Activated CD4-positive, alpha-beta T cell treated with anti-CD3 and anti-CD28 coated beads, Interleukin-2, amount 50 U/mL, for 16 hours (primary cell): ENCODE data around the gene ZNF436.

ENCODE experiments used
- DNase-seq: peaks from one replicate; pipeline ENCODE4 v3.0.0-alpha.2; 2020

Gene ZNF436

DNA sequence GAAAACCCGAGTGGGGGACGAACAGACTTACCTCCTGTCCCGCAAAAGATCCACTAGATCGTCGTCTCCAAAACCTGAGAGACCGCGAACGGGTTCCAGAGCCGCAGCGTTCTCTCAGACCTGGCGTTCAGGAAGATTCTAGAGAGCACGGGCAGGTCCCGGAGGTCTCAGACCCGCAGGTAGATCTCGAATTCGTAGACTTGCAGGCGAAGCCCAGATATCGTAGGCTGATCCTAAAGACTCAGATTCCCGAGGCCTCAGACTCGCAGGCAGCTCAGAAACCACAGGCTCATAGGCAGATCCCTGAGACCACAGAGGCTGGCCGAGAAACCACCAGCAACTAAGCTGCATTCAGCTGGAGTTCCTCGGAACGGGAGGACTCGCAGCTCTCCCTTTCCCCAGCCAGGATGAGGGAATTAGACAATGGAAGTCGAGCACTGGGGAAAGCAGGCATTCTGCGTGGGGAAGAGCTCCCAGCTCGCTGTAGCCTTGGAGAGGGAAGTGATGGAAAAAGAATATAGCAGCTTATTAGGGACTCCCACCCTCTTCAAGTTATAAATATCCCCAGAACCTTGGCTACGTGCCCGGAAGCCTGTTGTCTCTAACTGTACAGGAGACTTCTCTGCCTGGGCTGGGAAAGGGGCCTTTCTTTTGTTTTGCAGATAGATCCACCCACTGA lies at the start of gene ZNF436:
Gene ZNF436, minus strand, starts transcription at position 502 of the 679 bp plus-strand sequence. CDS start 1,831 bp downstream, outside the sequence.
- peak; percentile 2 for DNase-seq

- no peak for DNase-seq
Measured at GRCh38 chr1:23419180-23419579, 49.5 kb upstream of the ZNF436 start.

- DNase-seq = no peak
Measured at GRCh38 chr1:23417570-23417969, 47.9 kb upstream of the ZNF436 start.

DNA sequence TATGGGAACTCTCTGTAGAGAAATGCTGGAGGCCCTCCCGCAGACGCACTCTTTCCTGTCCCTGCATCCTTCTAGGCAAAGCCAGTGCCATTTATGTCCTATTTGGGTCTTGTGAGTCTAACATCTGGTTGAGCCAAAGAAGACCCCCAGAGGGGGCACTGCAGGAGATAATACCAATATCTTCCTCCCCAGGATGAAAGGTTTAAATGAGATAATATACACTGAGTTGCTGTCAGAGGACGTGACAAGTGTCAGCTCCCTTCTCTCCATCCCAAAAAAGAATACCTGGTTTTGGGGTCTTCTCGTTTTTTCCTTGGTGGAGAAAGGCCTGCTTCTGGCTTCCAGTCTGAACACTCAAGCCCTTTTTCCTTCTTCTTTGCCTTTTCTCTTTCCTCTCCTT lies 47.3 kb upstream of the ZNF436 start:
- no peak for DNase-seq

DNA sequence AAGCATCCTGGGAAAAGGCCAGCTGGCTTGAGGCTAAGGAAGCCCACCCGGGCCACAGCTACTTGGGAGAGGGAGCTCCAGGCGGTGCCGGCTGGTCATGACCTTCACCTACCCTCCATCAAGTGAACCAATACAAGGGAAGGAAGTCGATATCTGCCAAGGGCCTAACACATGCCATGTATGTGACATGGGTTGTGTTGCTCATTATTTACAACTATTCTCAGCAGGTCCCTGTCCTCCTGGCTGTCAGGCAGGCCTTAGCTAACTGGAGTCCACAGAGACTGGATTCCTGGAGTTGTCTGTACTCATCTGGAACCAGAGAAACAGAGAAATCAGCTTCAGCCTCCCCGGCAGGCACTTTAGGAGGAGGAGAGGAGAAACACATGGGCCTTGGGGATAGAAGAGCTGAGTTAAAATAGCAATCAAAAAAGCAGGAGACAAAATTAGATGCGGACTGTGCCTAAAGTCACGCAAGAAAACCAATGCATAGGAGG lies 39.2 kb upstream of the ZNF436 start:
- DNase-seq = no peak

DNA sequence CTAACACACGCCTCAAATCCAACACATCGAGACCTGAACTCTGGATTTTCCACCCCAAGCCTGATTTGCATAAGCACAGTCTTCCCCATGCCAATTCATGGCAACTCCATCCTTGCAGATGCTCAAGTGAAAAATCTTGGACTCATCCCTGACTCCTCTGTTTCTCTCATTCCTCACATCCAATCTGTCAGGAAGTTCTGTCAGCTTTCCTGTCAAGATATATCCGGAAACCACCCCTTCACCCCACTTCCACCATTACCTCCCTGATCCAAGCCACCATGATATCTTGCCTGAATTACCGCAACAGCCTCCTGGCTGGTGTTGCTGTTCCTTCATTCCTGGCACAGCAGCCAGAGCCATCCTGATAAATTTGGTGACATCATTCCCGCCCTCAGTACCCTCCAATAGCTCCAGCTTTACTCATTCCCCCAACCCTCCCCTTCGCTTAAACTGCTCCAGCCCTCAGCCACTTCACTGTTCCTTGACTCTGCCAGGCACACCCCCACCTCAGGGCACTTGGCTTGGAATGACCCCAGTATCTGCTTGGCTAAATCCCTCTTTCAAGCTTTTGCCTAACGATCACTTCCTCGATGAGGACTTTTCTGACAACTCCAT lies 37.5 kb upstream of the ZNF436 start:
- no peak for DNase-seq

- no peak for DNase-seq
Measured at GRCh38 chr1:23405946-23406345, 36.3 kb upstream of the ZNF436 start.

DNA sequence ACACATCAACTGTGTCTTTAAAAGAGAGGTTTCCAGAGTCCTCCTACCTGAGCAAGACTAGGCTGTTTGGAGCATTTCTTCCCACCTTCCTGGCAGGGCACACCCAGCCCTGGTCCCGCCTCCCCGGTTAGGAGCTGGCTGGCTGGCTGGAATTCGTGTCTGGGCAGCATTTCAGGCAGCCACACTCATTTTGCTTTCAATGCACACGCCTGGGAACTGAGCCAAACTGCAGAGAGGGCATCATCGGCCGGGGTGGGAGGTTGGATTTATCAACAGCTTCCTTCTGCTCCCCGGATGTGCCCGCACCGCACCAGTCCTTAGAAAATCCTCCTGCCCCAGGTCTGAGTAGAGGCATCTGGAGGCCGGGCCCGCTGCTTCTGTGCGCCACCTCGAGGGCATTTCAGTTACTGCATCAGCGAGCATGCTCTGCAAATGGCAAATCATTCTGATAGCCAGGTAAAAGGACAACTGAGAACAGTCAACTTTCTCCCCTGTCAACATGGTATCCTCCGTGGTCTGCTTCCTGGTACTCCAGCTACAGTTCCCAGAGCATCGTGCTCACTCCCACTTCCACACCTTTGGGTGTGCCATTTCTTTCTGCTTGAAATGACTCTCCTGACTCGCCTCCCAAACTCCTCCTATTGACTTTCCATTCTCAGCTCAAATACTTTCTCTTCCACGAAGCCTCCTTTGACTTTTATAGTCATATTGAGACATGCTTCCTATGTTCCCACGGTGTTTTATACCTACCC lies 34.3 kb upstream of the ZNF436 start:
- DNase-seq = peak; percentile 87

DNA sequence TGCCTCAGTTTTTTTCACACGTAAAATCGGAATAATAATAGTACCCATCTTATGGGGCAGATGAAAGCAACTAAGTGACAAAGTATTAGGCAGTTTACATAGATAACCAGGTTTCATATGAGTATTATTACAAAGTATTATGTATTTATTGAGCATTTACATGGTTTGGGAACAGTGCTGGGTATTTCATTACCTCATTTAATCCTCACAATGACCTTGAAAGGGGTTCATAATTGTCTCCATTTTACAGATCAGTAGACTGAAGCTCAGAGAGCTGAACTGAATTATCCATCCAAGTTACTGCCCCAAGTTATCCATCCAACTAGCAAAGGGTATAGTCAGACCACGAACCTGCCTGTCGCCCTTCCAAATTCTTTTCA lies 33.7 kb upstream of the ZNF436 start:
- DNase-seq = no peak

DNA sequence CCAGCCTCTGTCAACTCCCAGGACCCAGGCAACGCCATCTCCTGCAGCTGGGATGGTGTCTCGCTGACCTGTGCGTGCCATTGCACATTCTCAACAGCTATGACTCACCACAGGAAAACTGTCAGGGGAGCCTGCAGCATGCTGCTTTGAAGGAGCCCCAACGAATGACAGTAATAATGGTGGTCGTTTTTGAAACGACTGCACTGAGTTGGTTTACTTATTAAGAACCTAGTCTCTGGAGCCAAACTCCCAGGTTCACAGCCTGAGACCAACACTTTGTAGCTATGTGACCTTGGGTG lies 33.4 kb upstream of the ZNF436 start:
- DNase-seq = peak; percentile 9

GRCh38 chr1:23402286-23403037 lies 32.8 kb upstream of the ZNF436 start:
- no peak for DNase-seq

DNA sequence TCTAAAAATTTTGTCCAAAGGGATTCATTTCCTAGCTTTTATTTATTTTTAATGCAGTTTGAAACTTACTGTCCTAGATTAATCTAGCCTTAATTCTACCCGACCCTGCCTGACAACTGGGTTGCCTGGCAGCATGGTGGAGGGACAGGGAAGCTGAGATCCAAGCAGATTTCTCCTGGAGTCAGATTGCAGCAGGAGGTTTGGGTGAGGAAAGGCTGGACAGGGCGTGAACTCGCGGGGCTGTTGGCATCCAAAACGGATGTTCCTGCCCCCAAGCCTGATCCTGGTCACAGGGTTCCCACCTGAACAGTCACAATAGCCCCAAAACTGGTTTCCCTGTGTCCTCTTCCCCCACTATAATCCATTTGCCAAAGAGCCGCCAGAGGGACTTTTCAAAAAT lies 31.7 kb upstream of the ZNF436 start:
- no peak for DNase-seq

DNA sequence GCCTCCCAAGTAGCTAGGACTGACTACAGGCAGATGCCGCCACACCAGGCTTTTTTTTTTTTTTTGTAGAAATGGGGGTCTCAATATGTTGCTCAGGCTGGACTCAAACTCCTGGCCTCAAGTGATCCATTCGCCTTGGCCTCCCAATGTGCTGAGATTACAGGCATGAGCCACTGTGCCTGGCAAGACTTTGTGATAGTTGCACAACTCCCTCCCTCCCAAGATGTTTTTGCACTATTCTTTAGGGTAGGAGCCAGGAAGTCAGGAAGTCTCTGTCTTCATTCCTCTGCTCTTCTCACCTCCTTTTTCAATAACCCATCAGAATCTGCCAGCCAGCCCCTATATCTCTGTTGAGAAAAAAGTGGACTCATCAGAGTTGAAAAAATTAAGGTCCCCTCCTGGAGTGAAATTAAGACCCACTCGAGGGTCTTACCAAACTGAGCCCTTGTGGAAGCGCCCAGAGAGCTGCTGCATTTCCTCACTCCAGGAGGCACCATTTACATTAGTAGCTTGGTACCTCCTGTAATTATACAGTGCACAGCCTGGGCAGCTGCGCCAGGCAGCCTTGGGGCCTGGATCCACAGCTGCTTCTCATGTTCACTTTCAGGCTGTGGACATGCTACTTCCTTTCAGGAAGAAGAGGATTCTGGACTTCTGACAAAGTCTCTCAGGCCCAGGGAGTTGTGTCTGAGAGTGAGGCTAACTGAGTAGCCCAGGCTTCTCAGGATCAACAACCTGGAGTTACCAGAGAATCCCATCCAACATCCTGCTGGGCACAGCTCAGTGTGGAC lies 30.9 kb upstream of the ZNF436 start:
- DNase-seq = no peak

DNA sequence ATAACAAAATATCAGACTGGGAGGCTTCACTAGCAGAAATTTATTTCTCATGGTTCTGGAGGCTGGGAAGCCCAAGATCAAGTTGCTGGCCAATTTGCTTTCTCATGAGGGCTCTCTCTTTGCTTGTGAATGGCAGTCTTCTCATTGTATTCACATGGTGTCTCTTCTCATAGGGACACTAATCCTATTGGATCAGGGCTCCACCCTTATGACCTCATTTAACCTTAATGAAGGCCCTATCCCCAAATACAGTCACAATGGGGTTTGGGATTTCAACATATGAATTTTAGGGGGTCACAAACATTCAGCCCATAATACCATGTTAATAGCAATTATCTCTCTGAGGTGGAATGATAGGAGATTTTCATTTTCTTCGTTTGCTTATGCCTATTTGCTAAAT lies 29.6 kb upstream of the ZNF436 start:
- DNase-seq = no peak

DNA sequence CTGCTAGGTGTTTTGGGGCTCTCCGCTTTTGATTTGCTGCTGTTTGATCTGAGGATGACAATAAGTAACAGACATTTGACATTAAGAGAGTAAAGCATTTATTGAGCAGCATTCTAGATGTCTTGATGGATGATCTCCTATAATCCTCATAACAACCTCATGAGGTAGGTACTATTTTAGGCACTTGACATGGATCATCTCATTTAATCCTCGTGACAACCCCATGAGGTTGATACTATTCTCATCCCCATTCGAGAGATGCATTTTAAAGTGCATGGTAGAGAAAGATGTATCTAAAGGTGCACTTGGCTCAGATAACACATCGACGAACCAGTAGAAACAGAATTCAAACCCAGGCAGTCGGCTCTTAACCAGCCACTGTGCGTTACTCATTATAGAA lies 28.3 kb upstream of the ZNF436 start:
- DNase-seq = no peak

DNA sequence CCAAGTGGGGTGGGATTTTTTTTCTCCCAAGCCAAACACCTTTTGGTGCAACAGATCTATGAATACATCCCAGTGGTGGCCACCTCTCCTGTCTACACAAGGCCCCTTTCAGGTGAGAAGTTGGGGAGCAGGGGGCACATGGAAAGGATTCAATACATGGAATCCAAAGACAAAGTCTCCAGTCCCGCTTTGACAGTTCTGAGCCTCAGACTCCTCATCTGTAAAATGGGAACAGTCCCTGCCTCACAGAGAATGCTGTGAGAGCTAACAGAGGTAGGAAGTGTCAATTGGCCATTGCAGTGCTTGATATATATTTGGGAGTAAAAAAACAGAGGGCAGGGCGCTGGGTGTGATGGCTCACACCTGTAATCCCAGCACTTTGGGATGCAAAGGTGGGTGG lies 26.7 kb upstream of the ZNF436 start:
- DNase-seq = no peak

DNA sequence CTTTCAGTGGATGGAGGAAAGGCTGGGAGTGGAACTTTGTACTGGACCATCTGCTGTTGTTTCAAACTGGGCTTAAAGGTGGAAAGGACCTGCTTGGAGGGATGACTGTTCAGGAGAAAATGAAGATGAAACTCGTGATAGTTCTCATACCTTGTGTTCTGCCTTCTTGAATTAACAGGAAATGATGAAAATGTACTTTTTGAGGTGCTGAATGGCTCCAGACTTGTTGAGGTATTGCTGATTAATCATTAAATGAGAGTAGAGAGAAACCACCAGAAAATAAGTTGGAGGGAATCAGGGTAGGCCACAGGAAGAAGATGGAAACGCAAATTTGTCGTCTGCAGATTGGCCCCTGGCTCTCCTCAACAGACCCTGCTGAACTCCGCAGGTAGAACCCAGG lies 26.2 kb upstream of the ZNF436 start:
- DNase-seq = no peak

GRCh38 chr1:23395154-23395724 lies 25.6 kb upstream of the ZNF436 start:
- DNase-seq = no peak

GRCh38 chr1:23394684-23395083 lies 25.0 kb upstream of the ZNF436 start:
- DNase-seq = no peak

DNA sequence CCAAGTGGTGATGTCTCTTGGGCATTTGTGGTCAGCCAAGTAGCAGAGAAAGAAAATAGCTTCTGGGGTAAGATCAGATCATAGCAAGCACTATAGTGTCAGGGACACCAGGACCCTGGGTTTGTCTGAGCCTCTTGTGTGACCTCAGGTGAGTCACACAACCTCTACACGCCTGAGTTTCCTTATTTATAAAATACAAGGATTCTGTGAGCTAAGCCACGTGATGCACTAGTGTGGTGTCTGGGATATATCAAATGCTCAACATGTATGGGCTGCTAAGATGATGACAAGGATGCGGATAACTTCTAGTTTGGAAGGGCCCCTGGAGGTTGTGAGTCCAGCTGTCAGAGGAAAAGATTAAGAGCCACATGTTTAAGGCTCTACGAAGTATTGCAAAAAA lies 24.5 kb upstream of the ZNF436 start:
- no peak for DNase-seq

DNA sequence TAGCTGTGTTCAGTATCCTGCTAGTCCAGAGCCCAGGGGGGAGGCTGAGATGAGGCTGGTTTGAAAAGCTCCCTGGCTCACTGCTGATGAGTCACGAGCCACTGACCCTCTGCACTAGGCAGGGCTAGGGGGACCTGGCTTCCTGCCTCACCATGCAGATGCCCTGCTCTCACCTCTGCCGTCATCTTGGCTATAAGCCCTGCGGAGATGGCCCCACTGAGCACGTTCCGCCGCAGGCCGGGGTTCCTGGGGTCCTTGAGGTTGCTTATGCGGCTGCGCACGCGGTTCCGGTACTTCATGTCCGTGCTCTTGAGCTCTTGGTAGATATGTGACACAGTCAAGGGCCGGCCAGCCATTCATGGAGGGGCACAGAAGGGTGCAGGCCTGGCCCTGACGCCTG lies 24.1 kb upstream of the ZNF436 start:
- DNase-seq = no peak

DNA sequence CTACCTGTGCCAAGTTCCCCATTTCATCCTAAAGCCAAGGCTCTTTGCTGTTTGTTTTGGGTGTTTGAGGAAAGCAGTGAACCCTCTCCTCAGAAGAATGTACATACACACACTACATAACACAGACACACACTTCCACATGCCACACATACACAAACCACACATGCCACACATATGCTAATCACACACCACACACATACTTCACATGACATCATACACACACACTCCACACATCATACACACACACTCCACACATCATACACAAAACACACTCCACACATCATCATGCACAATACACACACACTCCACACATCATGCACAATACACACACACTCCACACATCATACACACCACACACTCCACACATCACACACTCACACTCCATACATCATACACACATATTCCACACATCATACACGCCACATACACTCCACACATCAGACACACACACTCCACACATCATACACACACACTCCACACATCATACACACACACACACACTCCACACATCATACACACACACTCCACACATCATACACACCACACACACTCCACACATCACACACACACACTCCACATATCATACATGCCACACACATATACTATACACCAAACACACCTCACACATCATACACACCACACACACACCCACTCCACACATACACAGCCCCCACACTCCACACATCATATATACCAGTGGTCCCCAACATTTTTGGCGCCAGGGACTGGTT lies 22.7 kb upstream of the ZNF436 start:
- DNase-seq = no peak
